HG03378 (cell line): ENCODE measurements around the gene CMBL.

Experiments
- ATAC-seq: cut with Tn5 transposase; IDR thresholded peaks from one replicate; pipeline ENCODE4 v1.9.1; 2021; ENCODE audit warnings: mild to moderate bottlenecking, moderate library complexity; ENCODE audit not compliant: unreplicated experiment

Gene CMBL

DNA sequence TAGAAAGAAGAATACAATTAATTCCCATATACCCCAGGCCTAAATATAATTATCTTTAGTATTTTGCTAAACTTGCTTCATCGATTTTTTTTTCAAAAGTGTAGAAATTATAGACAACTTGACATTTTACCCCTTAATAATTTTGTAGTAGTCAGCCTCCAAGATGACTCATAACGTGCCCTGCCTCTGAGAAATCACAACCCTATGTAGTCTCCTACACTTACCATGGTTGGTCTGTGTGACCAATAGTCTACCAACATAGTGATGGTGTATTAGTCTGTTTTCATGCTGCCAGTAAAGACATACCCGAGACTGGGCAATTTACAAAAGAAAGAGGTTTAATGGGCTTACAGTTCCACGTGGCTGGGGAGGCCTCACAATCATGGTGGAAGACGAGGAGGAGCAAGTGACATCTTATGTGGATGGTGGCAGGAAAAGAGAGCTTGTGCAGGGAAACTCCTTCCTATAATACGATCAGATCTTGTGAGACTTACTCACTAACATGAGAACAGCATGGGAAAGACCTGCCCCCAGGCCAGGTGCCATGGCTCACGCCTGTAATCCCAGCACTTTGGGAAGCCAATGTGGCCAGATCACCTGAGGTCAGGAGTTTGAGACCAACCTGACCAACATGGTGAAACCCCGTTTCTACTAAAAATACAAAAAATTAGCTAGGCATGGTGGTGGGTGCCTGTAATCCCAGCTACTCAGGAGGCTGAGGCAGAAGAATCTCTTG is 3.3 kb upstream of the CMBL start:
- ATAC-seq: peak; percentile 61

GRCh38 chr5:10310066-10310779 is 2.5 kb upstream of the CMBL start:
- no peak for ATAC-seq

- ATAC-seq: no peak
These were observed 1.1 kb upstream of the CMBL start for GRCh38 chr5:10308844-10309243.

DNA sequence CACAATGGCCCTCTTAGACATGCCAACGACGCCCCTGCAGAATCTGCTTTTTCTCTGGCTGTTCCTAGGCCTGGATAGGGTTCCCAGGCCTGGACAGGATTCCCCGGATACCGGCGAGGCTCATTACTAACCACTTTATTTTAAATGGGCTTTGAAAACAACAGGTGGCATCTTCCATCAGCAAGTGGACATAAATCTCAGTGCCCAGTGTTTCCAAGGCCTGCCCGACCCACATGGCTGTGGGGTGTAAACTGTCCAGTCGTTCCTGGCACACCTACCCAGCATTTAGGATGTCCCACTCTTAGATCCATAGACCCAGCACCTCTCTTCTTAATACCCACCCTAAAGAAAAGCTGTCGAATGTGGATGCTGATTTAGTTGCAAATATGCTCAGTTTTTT is 896 bp downstream of the CMBL start:
- ATAC-seq: no peak

- no peak for ATAC-seq
These were observed 1.6 kb downstream of the CMBL start for GRCh38 chr5:10306114-10306513.

GRCh38 chr5:10304932-10305331 is 2.8 kb downstream of the CMBL start:
- no peak for ATAC-seq

GRCh38 chr5:10303699-10304170 is 4.0 kb downstream of the CMBL start:
- ATAC-seq: no peak

- no peak for ATAC-seq
These were observed 4.5 kb downstream of the CMBL start for GRCh38 chr5:10303201-10303600.

DNA sequence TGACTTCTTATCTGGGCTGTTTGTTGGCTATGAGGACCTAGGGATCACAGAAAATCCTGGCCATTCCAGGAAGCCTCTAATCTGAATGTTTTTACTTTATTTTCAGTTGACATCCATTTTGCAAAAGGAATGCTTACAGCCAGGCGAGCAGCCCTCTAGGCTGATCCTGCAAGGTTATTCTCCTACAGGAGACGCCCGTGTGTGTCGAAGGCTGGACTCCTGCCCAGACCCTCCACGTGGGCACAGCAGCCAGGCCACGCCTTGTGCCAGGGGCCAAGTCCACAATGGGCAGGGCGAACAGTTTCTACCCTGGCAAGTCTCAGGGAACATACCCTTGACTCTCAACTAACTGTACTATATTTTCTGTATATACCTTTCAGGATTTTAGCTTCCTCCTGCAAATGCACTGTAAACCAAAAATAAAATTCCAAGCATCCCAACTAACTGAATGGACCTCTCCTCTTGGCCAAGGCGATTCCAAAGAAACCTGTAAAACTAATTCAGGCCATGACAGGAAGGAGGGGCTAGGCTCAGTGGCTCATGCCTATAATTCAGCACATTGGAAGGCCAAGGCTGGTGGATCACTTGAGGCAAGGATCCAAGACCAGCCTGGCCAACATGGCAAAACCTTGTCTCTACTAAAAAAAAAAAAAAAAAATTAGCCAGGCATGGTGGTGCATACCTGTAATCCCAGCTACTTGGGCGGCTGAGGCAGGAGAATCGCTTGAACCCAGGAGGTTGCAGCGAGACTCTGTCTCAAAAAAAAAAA is 5.7 kb downstream of the CMBL start:
- ATAC-seq: no peak

GRCh38 chr5:10301266-10301665 is 6.4 kb downstream of the CMBL start:
- no peak for ATAC-seq

GRCh38 chr5:10300246-10300645 is 7.5 kb downstream of the CMBL start:
- no peak for ATAC-seq

- no peak for ATAC-seq
These were observed 10.0 kb downstream of the CMBL start for GRCh38 chr5:10297646-10298204.

DNA sequence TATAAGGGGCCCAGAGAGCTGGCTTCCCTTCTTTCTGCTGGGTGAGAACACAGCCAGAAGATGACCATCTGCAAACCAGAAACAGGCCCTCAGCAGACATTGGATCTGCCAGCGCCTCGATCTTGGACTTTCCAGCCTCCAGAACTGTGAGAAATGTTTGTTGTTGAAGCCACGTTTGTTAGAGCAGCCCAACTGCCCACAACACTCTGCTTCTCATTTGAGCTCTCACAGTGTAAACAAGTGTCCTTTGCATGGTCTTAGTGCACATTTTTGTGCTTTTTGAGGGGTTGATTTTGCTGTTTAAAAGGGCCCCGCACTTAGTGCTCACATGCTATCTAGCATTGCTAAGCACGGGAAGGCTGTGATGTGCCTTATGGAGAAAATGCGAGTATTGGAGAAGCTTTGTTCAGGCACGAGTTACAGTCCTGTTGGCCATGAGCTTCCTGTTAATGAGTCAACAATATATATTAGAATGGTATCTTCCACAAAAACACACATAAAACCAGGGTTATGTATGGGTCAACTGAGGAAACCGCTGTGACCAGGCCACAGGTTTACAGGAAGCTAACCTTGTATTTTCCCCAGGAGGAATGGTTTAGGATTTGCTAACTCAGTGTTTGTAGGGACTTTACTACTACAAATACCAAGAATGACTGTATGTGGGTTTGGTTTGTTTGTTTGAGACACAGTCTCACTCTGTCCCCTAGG is 11.9 kb downstream of the CMBL start:
- ATAC-seq: no peak

DNA sequence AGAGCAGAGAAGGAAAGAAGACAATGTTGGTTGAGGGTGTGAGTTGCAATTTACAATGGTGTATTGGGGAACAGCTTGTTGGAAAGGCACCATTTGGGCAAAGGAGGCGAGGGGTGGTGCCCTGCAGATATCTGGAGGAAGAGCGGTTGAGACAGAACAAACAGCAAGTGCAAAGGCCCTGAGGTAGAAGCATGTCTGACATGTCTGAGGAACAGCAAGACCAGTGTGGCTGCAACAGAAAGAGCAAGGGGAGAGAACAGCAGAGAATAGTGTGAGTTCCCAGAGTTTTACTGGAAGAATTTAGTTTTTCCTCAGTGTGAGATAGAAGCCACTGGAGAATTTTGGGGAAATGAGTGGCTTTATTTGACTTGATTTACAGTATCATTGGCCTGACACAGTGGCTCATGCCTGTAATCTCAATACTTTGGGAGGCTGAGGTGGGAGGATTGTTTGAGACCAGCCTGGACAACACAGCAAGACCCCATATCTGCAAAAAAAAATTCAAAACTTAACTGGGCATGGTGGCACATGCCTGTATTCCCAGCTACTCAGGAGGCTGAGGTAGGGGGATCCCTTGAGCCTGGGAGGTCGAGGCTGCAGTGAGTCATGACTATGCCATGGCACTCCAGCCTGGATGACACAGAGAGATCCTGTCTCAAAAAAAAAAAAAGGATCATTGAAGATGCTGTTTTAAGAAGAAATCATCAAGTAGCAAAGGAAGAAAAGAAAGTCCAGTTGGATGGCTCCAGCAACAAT is 13.6 kb downstream of the CMBL start:
- ATAC-seq: no peak

DNA sequence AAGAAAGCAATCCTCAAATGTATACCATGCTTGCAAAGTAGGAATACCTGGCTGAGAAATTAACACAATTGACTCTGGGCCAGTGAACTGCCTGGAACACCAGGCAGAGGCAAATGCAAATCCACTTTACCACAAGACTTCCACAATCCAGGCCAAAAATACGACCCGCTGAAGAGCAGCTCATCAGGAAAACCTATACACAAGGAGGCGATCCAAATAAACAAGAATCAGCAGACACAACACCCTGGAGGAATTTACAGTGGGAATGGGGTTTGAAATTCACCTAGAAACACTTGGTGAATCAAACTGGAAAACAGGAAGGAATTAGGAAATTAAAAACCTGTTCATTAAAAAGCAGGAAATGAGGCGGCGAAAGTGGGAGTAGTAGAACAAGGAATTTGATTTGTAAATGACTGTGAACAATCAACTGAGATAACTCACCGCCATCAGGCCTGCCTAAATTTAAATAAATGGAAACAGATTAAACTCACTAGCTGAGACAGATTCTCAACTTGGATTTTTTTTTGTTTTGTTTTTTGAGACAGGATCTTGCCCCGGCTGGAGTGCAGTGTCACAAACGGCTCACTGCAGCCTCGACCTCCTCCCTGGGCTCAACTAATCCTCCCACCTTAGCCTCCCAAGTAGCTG is 15.9 kb downstream of the CMBL start:
- ATAC-seq: no peak

DNA sequence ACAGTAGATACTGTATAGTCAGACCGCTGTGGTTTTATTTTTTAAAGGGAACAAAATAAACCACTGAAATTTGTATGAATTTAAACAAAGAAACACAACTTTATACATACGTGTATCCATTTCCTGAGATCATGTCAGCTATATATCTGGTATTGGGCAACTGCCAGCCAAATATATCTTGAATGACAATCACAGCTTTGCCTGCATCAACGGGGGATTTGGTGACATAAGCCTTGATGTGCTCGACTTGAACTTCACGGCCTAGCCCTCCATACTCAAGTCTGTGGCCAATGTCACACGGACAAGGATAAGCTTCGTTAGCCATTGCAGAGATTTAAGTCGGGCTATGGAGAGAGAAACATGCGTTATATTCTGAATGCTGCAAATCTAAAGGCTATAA is 17.3 kb downstream of the CMBL start:
- ATAC-seq: no peak

DNA sequence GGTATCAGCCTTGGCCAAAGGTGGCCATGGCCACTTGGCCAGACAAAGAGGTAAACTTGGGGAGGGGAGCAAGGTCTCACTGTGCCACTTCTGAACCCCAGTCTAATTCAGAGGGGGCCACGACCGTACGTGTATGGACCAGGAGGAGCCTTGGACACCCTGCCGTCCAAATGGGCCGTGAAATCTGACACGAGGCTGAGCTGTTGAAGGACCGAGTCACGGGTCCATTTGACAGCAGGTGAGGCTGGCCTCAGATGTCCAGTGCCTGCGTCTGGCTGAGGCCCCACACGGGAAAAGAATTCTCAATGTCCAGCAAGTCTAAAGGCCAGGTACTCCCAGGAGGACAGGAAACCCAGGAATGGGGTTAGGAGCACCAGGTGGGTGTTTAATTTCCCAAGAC is 17.7 kb downstream of the CMBL start:
- no peak for ATAC-seq

GRCh38 chr5:10289353-10289752 is 18.3 kb downstream of the CMBL start:
- ATAC-seq: no peak

DNA sequence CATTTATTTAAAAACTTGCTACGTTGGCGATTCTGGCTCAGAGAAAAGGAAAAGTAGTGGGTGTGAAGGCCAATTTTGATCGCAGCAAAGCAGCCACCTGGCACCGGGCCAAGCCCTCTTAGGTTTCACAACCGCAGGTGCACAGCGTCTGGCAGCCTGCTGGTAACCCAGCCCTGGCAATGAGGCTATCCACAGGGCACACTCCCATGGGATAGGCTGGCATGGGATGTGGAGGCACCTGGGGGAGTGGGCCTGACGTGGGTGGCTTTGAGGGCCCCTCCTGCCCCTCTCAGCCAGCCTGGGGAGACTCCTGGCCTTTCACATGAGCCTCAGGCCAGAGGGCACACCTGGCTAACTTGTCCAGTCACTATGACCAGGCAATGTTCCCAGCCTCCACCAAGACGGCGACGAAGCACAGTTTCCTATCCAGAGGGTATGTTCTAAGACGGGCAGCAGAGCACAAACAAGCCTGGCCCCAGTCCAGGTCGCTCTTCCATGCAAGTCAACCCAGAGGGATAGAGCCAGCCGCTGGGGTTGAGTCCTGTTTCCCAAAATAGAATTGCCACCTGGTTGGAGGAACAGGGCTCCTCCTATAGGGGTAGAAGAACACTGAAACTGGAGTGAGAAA is 19.0 kb downstream of the CMBL start:
- peak; percentile 52 for ATAC-seq
